Renal cortical epithelial cell (primary cell): Measurements from ENCODE around the gene NELFB. TPM values are rescaled to one million over a fixed set of nuclear protein-coding genes. Genes with fewer than 3 reads are reported as not detected.
A peak's percentile ranks its signal among the peaks of the same experiment; 100 is the strongest.
"Not testable (repeated sequence)": the region's sequence is repeated elsewhere in the genome, so short reads cannot be mapped to it uniquely, and the experiment has no call there.

Experiments
- DNase-seq: peaks from one replicate; pipeline ENCODE4 v3.0.0-alpha.2; 2011; ENCODE audit warnings: low read depth
- total RNA-seq: library from RNA; depleted of rRNA; stranded (reverse); fragments of >200 nt; gene quantifications from 2 replicates; pipeline ENCODE4 v1.2.3, GENCODE V29; 2014

Gene NELFB
- total RNA-seq, 1 donor from 2014 or later, result 62.2 TPM

GRCh38 chr9:137234758-137235423 lies 20.2 kb upstream of the NELFB start:
- DNase-seq, result no peak

- DNase-seq, result no peak
These were observed 19.5 kb upstream of the NELFB start for GRCh38 chr9:137235424-137236237.

- DNase-seq, result peak; percentile 40
These were observed 18.7 kb upstream of the NELFB start for GRCh38 chr9:137236238-137236935.

GRCh38 chr9:137236936-137237421 lies 18.1 kb upstream of the NELFB start:
- no peak for DNase-seq

- DNase-seq, result no peak
These were observed 17.1 kb upstream of the NELFB start for GRCh38 chr9:137237759-137238726.

- peak; percentile 27 for DNase-seq
These were observed 15.5 kb upstream of the NELFB start for GRCh38 chr9:137239541-137240200.

GRCh38 chr9:137240318-137240840 lies 14.7 kb upstream of the NELFB start:
- peak; percentile 31 for DNase-seq

- peak; percentile 99 for DNase-seq
These were observed 14.2 kb upstream of the NELFB start, which contains the start of gene TUBB4B for GRCh38 chr9:137240841-137241489. TUBB4B (plus strand) TSS chr9:137241287; CDS start chr9:137241361, 74 bp downstream.

GRCh38 chr9:137241490-137242268 lies 13.4 kb upstream of the NELFB start:
- DNase-seq, result no peak

GRCh38 chr9:137242269-137243203 lies 12.6 kb upstream of the NELFB start:
- DNase-seq, result no peak

- not testable (repeated sequence) for DNase-seq
These were observed 11.9 kb upstream of the NELFB start for GRCh38 chr9:137243266-137243625.

GRCh38 chr9:137243626-137244485 lies 11.3 kb upstream of the NELFB start:
- no peak for DNase-seq

- no peak for DNase-seq
These were observed 10.4 kb upstream of the NELFB start for GRCh38 chr9:137244486-137245449.

GRCh38 chr9:137245450-137246421 lies 9.4 kb upstream of the NELFB start:
- DNase-seq, result no peak
